Measurements from ENCODE around the gene VAT1.
"Not testable (repeated sequence)": the region's sequence is repeated elsewhere in the genome, so short reads cannot be mapped to it uniquely, and the experiment has no call there.

VAT1 gene

DNA sequence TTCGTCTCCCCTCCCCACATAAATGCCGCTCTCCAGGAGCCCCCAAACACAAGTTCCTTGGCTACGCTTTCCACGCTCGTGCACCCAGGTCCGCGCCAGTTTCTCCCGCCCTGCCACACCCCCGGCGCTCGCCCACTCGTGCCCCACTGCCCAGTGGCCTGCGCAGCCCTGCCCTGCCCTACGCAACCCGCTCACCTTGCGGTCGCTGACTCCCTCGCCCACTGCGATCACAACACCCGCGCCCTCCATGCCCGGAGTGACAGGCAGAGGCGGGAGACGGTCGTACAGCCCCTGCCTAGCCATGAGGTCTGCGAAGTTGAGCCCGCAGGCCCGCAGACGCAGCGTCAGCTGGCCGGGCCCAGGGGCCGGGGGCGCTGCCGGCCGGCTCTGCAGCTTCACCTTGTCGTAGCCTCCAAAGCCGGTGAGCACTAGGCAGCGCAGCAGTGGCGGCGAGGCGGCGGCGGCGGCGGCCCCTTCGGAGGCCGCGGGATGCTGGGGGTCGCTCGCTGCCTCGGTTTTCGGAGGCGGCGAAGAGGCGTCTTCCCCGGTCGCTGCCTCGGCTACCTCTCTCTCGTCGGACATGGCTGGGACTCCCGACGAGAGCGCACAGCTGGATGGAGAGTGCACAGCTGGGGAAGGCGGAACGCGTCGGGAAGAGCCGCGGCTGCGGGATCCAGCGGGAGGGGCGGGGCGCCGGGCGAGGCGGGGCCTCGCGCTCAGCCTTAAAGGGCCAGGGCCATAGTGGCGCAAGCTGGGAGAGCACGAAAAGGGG lies at the start of gene VAT1:
VAT1 (minus strand) TSS at position 645 of the 772 bp plus-strand sequence; CDS start at position 582, 63 bp downstream.
- DNase-seq = peak; percentile 87

DNA sequence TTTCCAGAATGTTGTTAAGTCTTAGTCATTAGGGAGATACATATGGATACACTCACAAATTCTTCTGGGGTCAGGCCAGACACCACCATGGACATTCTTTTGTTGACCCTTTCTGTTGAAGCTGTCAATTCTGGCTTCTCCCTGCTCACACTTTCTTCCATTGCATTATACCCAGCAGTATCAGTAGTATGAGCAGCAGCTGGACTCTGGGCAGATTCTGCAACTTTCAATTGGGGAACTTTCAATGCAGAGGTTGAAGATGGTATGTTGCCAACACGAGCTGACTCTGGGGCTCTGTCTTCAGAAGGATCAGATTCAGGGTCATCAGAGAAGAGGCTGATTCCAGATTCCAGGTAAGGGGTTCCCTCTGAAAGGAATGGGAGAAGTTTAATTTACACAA lies 48.7 kb upstream of the VAT1 start:
- no peak for DNase-seq

DNA sequence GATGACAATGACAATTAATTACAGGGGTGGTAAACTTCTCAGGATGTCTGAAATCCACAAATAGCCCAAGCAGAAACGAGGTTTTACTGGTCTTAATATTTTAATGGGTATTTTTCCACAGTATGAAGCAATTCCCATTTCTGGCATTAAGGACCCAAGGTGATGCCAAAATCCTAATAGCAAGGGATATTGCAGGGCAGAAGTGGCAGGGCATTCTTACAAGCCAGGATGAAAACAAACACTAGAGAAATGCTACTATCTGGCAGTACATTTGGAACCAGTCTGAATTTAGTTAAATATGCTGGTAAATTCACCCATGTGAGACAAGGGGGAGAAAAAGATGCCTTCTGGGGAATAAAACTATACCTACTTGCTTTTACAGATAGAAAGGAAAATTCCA lies 48.1 kb upstream of the VAT1 start:
- DNase-seq = no peak

DNA sequence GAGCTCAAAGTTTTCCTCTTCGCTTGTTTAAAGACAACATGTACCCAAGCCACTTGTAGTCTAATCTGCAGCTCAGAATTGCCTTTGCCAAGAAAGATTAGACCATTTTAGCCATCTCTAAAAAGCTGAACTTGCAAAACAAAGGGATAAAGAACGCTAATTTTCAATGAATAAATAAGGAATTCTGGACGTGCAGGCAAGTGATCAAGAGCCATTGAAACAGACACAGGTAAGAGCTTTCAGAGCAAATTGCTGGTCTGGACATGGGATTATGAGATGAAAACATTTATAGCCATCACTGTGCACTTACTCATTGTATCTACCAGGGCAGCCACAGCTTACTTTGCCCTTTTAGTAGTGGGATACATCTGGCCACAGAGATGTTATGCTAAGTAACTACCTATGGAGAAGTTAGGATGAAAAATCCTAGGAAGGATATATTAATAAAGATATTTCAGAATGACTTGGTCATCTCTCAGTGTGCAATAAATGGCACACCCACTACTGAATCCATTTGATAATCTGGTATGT lies 47.2 kb upstream of the VAT1 start:
- DNase-seq = no peak

DNA sequence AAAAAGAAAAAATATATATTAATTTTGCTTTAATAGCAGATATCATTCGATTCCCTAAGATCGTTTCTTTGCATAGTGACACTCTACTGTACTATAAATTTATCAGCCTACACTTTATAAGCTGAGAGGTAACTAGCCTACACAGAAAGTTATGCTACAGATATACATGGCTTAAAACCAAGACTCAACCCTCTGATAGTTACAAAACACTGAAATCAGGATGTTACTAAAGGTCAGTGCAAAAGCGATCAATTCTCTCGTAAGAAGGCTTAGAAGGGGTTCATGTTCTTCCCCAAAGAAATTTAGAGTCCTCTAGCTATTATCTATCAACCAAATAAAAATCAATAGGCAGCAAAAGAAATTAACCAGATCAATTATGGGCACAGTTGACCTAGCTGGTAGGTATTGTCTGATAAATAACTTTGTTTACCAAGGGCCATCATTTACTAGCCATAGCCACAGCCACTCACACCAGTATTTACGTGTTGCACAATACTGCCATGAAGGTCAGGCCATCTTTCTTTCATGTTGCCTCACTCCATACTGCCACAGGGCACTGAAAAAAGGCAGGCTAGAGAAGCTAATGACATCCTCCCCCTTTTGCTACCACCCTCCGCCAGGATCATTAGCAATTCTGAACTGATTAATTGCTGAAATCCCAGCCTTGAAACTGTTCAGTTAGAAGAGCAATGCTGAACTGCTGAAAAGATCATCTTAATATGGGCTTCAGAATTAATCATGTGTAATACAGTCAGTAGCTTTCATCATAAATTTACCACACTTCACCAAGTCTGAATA lies 46.6 kb upstream of the VAT1 start:
- no peak for DNase-seq

DNA sequence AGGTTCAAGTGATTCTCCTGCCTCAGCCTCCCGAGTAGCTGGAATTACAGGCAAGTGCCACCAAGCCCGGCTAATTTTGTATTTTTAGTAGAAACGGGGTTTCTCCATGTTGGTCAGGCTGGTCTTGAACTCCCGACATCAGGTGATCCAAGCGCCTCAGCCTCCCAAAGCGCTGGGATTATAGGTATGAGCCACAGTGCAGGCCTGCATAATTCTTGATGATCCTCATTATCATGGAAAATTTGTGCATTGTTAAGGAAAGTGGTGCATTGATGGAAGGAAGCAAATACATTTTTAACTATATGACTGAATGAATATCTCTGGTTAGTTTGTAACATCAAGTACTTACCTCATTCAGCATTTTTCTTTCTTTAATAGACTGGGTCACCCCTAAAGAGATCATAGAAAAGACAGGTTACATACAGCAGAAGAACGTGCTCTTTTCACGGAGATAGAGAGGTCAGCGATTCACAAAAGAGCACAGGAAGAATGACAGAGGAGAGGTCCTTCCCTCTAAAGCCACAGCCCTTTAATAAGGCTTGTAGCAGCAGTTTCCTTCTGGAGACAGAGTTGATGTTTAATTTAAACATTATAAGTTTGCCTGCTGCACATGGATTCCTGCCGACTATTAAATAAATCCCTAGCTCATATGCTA lies 40.9 kb upstream of the VAT1 start:
- DNase-seq = no peak

DNA sequence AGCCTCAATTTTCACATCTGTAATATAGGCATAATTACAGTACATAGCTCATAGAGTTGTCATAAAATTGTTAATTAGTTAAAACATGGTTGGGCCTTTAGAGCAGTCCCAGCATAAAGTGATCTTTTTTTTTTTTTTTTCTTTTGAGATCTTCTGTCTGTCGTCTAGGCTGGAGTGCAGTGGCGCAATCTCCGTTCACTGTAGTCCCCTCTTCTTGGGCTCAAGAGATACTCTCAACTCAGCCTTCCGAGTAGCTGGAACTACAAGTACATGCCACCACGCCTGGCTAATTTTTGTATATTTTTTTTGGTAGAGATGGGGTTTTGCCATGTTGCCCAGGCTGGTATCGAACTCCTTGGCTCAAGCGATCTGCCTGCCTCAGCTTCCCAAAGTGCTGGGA lies 33.9 kb upstream of the VAT1 start:
- no peak for DNase-seq

DNA sequence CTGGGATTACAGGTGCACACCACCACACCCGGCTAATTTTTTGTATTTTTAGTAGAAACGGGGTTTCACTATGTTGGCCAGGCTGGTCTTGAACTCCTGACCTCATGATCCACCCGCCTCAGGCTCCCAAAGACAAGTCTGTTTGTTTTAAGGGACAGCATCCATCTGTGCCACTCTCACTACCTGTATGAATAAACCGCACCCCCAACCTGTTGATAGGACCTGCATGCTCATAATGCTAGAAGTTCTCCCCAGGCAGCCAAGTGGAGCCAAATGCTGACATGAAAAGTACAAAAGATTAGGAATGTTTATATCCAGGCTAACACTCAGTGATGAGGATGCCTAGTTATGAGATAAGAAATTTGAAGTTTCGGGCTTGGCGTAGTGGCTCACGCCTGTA lies 30.8 kb upstream of the VAT1 start:
- DNase-seq = not testable (repeated sequence)

DNA sequence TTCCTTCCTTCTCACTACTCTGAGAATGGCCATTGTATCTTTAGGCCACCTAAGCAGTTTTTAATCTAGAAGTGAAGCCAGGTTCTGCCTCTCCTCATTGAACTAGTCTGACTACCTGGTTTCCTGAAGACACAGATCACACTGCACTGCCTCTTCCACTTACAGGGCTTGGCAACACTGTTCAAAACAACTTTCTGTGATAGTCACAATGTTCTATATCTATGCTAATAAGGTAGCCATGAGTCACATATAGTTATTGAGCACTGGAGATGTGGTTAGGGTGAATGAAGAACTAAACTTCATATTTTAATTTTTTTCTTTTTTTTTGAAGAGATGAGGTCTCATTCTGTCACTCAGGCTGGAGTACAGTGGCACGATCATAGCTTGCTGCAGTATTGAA lies 29.8 kb upstream of the VAT1 start:
- no peak for DNase-seq

DNA sequence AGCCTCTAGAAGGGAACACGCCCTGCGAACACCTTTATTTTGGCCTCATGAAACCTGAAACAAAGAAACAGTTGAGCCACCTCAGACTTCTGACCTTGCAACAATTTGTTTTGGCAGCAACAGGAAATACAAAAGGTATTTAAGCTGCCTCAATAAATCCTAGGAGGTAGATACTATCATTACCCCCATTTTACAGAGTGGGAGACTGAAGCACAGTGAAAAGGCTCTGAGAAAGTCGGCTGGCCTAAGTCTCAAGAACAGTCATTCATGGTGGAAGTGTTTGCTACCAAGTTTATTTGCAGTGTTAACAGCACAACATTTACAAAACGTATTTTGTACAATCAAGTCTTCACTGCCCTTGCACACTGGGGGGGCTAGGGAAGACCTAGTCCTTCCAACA lies 21.8 kb upstream of the VAT1 start:
- no peak for DNase-seq

DNA sequence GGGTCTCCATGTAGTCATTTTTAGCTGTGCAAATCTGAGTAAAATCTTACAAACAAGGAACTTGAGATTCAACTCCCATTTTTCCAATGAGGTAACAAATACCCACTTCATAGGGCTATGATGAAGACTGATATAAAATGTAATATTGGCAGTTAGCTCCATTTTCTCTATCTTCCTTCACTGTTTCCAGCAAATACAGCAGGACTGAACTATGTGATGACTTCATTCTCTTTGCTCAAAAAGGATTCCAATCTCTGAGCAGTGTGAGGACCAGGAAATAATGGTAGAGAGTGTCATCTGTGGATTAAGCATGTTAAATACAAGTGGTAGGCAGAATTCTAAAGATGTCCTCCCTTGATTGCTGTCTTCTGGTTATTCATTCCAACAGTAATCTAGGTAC lies 21.1 kb upstream of the VAT1 start:
- no peak for DNase-seq

DNA sequence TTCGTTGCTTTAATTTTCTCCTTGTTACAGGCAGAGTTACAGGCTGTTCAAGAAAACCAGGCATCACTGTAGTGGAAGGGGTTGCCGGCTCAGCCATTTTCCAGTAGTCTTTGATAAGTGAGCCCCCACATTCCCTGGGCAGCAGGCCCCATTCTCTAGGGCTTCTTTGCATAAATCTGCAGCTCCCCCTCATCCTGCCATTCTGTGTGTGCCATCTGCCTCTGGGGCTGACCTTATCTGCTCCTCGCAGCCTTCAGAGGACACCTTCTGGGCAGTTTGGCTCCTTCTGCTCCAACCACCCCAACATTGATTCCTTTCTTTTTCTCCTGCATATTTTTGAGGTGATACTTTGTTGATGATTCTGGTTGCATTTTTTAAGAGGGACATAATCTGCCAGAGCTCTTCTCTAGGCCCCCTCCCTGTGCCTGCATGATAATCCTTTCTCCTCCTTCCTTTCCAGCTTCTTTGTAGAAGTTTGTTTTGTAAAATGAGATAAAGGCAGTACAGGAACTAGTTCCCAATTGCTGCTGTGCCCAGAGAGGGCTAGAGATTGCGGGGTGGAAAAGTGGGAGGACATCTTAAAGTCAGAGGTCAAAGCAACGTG lies 19.9 kb upstream of the VAT1 start:
- DNase-seq = no peak

DNA sequence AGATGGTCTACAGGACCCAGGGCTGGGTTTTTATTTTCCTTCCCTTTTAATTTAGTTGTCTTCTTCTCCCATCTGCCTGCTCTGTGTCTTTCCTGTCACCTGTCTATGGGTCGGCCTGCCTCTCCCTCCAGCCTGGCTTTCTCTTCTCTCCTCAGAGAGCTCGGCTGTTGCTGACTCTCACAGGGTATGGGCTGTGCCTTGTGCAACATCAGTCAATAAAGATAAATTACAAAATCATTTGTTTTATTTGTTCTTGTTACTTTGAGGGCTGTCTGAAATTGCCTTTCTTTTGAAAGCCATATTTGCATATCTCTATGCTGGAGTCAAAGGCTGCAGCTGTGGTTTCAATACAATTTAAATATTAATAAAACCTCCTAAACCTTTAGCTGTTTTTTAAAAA lies 18.5 kb upstream of the VAT1 start:
- no peak for DNase-seq

DNA sequence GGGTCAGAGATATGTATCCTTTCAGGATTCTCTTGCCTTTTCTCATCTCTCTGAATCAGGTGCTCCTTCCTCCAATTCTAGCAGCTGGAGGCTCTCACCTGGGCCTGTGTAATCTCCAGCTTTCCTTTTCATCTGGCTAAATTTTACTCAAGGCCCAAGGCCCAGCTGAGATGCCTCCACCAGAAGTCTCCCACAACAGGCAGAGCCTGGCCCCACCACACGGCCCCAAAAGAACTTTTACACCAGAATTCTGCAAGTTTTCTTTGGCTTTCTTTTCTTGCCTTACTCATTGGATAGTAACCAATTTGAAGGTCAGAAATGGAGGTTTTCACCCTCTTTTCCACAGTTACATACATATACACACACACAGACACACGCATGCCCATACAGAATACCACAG lies 17.5 kb upstream of the VAT1 start:
- DNase-seq = no peak

DNA sequence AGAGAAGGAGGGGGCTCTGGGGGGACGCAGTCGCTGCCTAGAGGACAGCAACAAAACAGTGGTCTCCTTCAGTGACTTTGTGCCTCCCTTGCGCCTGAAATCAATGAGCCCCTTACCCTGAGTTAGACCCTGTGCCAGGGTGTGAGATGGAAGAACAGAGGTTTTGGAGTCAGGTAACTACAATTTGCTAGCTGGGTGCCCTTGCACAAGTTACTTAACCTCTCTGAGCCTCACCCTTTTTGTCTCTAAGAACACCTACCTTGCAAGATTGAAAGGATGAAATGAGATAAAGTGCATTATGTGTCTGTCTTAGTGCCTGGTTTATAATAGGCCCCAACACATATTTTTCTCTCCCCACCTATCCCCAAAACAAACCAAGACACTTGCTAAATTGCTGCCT lies 12.7 kb upstream of the VAT1 start:
- no peak for DNase-seq

DNA sequence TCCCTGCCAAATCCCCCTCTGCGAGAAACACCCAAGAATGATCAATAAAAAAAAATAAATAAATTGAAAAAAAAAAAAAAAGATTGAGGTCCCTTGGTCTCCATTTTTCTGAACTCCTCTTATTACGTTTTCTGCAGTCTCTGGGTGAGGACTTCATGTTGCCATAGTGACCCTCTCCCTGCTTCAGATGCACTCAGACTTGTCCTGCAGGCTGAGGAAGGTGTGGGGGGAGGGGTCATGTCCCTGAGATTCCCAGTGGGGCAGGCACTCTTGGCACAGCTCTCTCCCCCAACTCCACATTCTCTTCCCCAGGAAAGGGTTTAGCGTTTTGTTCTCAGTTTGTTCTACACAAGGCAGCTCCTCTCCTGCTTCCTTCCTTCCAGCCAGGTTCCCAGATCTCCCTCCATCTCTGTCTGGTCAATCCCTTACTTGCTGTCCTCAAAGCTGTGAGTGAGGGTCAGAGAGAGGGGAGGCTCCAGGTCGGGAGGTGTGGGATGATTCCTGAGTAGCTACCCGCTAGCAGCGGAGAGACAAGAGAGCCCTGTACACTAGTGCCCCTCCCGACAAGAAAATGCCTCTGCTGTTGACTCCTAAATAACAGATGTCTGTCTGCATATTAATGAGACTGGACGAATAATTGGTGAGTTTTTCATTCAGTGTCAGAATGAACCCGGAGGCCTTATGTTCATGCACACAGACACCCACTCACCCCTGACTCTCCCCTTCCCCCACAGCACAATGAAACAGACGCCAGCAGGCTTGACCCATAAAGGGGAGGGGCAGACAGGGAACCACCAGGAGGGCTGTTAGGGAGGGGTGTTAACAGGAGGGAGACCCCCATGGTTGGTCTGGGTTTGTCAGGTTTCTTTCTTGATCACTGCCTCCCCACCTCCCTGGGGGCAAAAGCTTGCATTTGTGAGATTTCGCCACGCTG lies 12.0 kb upstream of the VAT1 start:
- DNase-seq = no peak

DNA sequence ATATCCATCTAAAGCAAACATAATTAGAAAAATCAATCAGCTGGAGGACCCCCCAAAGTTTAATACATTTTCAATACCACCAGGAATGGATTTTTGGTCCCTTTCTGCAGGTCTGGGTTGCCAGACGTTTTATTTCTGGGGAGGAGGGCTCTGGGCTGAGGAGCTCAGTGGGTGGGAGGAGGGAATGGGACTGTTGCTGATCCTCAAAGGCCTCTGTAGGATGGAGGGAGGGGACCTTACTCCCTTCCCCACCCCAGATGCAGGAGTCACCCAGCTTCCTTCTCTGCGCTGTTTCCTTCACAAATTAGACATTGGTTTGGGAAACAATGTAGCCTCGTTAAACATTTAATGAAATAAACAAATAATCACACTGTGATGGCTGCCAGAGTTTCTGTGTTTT lies 9.5 kb upstream of the VAT1 start:
- DNase-seq = no peak

DNA sequence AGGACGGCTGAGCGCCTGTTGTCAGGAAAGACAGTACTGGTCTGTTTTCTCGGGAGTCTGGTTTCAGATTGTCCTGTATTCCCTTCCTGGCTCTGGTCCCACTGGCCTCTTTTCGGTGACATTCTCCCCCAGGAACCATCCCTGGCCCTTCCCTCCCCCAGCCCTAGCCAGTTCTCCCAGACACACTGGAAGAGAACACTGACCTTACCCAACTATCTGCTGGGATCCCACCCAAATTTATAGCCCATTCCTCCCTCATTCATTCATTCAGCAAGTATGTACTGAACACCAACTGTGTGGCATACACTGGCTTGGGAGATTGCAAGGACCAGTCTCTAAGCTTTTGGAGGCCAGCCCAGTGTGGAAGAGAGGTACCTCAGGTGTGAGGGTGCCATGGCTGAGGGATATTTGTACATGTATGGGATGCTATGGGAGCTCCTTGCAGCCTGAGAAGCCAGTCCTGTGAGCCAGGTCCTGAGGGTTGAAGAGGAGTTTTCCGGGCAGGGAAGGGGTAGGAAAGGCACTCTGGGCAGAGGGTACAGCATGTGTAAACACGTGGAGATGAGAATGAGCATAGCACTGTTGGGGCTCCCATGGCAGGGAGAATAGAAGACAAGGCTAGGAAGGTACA lies 8.1 kb upstream of the VAT1 start:
- DNase-seq = no peak

DNA sequence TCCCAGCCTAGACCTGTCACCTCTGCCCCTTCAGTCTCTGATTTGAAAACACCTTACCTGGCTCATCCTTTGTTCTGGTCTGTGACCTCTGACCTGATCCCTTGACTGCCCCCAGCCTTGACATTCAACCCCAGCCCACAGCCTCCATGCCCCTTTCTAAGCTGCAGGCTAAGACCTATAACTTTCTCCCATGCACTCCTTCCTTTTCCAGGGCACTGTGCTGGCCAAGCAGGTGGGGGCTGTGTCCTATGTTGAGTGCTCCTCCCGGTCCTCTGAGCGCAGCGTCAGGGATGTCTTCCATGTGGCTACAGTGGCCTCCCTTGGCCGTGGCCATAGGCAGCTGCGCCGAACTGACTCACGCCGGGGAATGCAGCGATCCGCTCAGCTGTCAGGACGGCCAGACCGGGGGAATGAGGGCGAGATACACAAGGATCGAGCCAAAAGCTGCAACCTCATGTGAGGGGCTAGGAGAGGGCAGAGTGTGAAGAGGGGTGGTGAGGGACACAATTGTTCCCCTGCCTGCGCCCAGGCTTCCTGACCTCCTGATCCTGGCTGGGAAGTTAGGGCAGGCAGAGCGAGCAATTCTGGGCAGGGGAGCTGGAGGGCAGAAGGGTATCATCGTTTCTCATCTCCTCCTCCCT lies 6.2 kb upstream of the VAT1 start:
- DNase-seq = no peak

DNA sequence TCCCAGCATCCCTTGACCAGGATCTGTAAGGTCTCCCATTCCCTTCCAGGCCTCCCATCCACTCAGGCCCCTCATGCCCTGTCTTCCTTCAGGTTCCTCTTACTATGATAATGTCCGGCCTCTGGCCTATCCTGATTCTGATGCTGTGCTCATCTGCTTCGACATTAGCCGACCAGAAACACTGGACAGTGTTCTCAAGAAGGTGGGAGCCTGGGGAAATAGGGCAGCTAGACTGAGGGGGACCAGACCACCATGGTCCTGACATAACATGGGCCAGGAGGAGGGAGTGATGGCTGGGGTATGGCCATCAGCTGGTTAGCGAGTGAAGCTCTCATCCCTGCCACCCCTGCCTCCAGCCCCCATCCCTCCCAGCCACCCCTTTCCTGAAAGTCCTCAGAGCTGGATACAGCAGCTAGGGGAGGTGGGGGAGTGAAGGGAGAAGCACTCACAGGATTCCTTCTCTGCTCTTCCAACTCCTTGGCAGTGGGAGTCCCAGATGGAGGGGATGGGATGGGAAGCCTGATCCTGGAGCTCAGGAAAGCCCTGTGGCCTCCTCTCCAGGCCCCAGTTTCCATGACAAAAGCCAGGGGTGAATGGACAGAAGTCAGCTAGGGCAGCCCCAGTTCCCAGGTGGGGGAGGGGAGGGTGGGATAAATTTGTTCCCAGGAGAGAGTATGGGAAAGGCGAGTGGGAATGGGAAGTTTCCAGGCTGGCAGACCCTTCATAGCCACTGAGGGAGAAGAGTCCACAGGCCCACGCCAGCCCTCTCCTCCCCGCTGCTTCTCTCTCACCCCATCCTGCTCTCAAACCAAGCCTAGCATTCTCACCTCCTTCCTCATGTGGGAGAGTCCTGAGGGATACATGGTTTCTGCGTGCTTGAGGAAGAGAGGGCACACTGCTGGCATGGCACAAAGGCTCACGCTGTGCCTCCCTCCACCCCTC lies 5.2 kb upstream of the VAT1 start:
- no peak for DNase-seq

Measured in femur (tissue), 1 donor.